ENCODE results near the gene PIEZO2.

DNA sequence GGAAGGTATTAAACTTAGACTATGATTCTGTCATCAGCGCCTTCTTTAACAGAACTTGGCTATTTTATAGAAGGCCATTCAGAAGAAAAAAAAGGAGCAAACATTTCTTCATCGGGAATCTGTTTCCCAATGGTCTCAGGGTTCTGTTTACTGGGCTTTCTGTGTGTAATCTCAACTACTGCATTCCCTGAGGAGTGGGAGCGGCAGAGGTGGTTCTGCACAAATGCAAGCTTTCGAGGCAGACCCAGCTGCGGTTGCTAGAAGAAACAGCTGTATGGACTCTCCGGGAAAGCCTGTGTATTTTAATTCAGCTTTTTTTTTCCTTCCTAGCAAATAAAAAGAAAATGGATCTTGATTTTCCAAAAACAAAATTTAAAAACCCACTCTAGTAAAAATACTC is 372.9 kb downstream of the PIEZO2 start:
- TF ChIP-seq, protein P1, sequence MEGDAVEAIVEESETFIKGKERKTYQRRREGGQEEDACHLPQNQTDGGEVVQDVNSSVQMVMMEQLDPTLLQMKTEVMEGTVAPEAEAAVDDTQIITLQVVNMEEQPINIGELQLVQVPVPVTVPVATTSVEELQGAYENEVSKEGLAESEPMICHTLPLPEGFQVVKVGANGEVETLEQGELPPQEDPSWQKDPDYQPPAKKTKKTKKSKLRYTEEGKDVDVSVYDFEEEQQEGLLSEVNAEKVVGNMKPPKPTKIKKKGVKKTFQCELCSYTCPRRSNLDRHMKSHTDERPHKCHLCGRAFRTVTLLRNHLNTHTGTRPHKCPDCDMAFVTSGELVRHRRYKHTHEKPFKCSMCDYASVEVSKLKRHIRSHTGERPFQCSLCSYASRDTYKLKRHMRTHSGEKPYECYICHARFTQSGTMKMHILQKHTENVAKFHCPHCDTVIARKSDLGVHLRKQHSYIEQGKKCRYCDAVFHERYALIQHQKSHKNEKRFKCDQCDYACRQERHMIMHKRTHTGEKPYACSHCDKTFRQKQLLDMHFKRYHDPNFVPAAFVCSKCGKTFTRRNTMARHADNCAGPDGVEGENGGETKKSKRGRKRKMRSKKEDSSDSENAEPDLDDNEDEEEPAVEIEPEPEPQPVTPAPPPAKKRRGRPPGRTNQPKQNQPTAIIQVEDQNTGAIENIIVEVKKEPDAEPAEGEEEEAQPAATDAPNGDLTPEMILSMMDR (IDR thresholded peaks at IDR 0.05; ENCODE audit: low read depth, low read length, poor library complexity, severe bottlenecking) = no peak
- TF ChIP-seq EZH2phosphoT487 (IDR thresholded peaks at IDR 0.05; ENCODE audit: borderline replicate concordance, low read length) = no peak

Measured in DOHH2 (cell line).